Fibroblast of mammary gland (primary cell): ENCODE data around the gene AP5Z1.
A peak's percentile ranks its signal among the peaks of the same experiment; 100 is the strongest.

Experiments used
- DNase-seq: peaks from one replicate; pipeline ENCODE4 v3.0.0-alpha.2; 2010; ENCODE audit warnings: low read depth
- H3K4me3 ChIP-seq: 2 replicates; pipeline ENCODE4 v1.5.1; 2011; ENCODE audit warnings: low read depth, mild to moderate bottlenecking, low read length, moderate library complexity; ENCODE audit not compliant: control insufficient read depth
- CTCF ChIP-seq: conservative IDR thresholded peaks from 2 replicates; pipeline ENCODE4 v1.5.1; 2011; ENCODE audit warnings: low read depth, low read length, inconsistent platforms; ENCODE audit not compliant: control insufficient read depth, insufficient read depth

AP5Z1 gene

GRCh38 chr7:4730971-4731370, 44.5 kb upstream of the AP5Z1 start:
- TF ChIP-seq CTCF = no peak

DNA sequence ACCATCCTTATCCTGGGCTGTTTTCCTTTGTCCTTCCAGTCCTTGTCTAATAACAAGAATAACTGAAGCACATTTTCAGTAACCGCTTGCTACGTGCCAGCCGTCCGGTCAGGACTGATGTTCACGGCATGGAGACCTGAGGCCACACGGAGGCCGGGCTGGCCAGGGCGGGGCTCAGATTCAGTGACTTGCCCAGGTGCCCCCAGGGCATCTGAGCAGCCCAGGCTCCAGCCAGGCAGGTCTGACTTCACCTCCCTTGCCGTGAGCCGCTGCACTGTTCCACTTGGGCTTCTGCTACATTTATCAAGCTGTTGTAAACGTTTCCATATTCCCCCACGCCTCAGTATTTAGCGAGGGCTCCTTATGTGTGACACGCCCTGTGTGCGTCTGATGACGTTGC, 43.6 kb upstream of the AP5Z1 start:
- no peak for DNase-seq
- no peak overlapping the region for H3K4me3 ChIP-seq

More at GRCh38 chr7:4730971-4731370, 44.5 kb upstream of the AP5Z1 start:
- H3K4me3 ChIP-seq = no peak overlapping the region
- no peak for DNase-seq

DNA sequence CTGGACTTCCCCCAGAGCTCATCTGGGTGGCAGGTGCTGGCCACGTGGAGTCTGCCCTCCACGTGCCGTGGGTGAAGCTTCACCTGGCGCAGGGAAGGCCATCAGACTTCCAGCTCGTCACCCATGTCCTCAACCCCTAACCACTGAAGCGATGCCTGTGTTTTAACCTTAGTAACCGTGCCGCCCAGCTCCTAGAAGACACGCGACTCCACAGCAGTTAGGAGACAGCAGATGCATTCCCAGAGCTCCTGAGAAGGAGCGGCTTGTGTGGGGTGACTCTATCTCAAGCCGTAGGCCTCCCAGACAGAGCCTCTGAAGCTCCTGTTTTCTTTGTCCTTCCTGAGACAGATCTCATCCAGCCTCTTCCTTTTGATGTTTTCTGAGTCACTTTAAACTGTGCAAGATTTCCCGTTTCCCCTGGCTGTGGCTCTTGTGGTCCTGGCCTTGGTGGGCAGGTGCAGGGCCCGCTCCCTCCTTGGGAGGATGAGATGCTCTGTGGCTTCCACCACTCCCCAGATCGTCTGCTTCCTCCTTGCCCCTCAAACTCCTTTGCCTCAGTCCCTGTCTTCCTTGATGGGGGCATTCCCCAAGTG, 41.4 kb upstream of the AP5Z1 start:
- H3K4me3 ChIP-seq = no peak overlapping the region
- no peak for TF ChIP-seq CTCF
- DNase-seq = no peak

More for the DNA sequence above, 43.6 kb upstream of the AP5Z1 start:
- no peak for TF ChIP-seq CTCF

GRCh38 chr7:4734587-4735345, 40.7 kb upstream of the AP5Z1 start:
- H3K4me3 ChIP-seq = no peak overlapping the region
- TF ChIP-seq CTCF = no peak
- DNase-seq = no peak

- TF ChIP-seq CTCF = no peak
- DNase-seq = no peak
- no peak overlapping the region for H3K4me3 ChIP-seq
These were observed 38.1 kb upstream of the AP5Z1 start for GRCh38 chr7:4737300-4737699.

DNA sequence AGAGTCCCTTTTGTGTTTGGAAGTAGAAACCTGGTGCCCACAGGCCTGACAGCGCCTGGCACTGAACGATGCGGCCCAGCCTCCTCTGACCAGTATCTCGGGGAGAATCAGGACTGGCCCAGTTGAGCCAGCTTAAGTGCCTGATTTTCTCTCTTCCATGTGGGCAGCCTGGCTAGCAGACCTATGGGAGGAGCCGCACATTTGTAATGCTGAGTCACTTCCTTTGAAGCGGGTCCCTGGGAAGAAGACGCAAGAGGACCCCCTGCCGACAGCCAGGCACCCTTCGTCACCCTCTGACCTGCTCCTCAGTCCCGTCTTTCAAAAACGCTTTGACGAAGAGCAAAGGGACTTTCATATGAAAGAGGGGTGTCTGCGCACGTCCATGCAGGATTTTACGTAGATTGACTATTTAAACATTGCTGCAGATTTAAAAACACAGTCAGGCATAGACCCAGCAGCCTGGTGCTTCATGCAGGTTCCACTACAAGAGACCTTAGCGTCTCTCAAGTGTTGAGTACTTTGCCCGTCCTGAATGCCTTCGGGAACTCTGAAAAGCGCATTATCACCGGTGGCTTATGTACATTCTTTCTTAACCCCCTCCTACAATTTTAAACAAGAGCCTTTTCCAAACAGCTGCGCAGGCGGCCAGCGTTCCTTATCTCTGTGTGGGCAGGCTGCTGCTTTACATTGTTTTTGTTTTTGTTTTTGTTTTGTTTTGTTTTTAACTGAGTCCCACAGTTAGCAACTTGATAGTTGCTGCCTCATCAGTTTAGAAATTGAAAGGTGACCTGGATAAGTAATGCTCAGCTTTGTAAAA, 36.5 kb upstream of the AP5Z1 start:
- DNase-seq = peak; percentile 94
- no peak overlapping the region for H3K4me3 ChIP-seq
- peak; percentile 17 for TF ChIP-seq CTCF
